Endothelial cell of umbilical vein (primary cell): ENCODE measurements around the gene SYMPK.

Source experiments
- CTCF ChIP-seq, 2 donors: IDR thresholded peaks; 1 replicate in 1 of 2; 2 replicates in 1 of 2; pipeline ENCODE4 v1.5.1; 2011; ENCODE audit warnings: low read length in 2 of 2, mild to moderate bottlenecking in 2 of 2, moderate library complexity in 2 of 2, control low read depth in 1 of 2, inconsistent platforms in 1 of 2, low read depth in 1 of 2; ENCODE audit not compliant: insufficient read depth in 1 of 2; ENCODE audit errors: extremely low read depth in 1 of 2
- EZH2 ChIP-seq: IDR thresholded peaks from 2 replicates; pipeline ENCODE4 v1.6.1; 2012; ENCODE audit warnings: borderline replicate concordance, low read depth, mild to moderate bottlenecking, moderate library complexity, low read length, inconsistent platforms; ENCODE audit not compliant: severe bottlenecking
- POLR2A ChIP-seq: IDR thresholded peaks from 2 replicates; pipeline ENCODE4 v1.6.1; 2012; ENCODE audit warnings: low read depth, mild to moderate bottlenecking, control low read depth, low read length

DNA sequence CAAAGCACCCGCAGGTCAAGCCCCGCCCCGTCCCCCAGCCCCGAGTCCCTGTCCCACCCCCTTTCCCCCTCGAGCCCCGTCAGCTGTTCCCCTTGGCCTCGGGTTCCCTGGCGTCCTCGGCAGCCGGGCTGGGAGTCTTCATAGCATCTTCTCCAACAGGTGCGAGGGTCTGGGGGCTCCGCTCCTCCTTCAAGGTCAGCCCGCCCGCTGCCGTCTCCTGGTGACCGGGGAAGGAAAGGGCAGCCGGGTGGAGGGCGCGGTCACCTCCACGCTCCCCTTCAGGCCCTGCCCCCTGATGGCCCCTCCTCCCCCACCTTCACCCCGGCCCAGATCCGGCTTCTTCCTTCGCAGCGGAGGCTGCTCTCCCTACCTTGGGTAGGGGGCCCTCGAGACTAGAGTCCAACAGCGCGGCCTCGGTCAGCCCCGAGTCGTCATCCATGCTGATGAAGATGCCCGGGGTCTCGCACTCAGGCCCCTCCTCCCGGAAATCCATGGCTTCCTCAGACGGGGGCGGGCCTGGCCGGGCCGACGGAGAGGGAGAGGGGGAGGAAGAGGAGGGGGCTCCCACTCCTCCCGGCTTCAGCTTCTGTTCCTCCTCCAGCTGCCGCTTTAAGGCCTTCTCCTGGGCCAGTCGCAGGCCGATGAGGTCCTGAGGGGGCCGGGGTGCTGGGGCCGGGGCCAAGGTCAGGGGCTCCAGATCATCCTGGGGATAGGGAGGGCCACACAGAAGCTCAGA lies 47.3 kb downstream of the SYMPK start:
- TF ChIP-seq CTCF (IDR thresholded peaks at IDR 0.05; ENCODE audit: extremely low read depth in 1 of 2, insufficient read depth in 1 of 2, low read depth in 1 of 2, low read length in 2 of 2) (no peak), POLR2A (no peak), EZH2 (no peak)
